IPS DF 4.7 (cell line): ENCODE results near the gene CWF19L2.
"Not testable (repeated sequence)": the region's sequence is repeated elsewhere in the genome, so short reads cannot be mapped to it uniquely, and the experiment has no call there.

Experiments used
- DNase-seq: peaks from one replicate; pipeline ENCODE4 v3.0.0-alpha.2; 2013; ENCODE audit warnings: low spot score; ENCODE audit errors: extremely low read depth

The CWF19L2 gene

DNA sequence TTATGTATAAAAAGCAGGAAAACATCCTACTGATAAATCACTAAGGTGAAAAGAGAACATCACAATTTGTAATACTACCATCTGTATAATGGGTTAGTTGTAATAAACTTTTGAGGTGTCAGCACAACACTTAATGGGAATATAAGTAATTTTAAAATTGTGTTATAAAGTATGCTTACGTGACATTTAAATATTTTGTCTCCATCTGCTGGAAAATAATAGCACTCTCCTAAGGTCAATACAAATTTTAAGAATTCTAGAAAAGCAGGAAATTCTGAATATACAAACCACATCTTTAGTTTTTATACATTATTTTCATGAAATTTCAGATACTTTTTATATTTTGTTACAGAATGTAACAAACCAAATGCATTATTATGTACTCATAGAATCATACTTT, 19.5 kb downstream of the CWF19L2 start:
- DNase-seq = no peak

DNA sequence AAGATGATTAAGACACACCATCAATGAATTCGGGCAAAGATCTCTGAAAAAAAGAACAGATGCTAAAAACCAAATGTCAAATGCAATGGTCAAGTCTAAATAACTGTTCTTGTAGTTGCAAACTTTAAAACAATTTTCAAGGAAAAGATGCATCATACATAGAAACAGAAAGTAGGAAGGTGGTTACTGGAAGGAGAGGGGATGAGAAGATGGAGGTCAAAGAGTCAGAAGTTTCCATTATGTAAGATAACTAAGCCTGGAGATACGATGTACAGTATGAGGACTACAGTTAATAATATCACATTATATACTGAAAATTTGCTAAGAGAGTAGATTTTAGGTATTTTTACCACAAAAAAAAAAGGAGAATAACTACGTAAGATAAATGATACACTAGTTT, 27.1 kb downstream of the CWF19L2 start:
- DNase-seq = no peak

DNA sequence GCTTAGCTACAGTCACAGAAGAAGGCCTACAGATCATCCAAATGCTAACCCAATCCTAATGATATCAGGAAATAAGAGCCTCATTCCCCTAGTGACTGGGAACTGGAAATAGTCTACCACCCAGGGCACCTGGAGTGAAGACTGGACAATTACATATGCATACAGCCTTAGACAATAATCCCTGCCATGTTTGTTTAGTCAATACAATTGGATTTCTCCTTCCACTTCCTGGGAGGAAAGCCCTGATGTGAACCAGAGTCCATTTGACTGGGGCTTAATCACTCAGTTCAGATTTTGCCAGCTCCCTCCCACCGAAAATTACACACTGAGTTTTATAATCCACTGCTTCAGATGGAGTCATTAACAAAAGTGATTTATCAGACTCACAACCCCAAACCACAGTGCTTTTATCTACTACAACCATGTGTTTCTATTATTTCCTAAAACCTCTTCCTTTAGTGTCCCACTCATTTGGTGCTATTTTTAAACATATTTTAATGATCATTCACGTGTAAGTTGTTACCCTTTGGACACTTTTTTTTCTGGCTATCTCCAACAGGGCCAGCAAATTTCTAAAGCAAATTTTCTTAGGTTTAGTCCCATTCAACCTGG, 29.9 kb downstream of the CWF19L2 start:
- no peak for DNase-seq

DNA sequence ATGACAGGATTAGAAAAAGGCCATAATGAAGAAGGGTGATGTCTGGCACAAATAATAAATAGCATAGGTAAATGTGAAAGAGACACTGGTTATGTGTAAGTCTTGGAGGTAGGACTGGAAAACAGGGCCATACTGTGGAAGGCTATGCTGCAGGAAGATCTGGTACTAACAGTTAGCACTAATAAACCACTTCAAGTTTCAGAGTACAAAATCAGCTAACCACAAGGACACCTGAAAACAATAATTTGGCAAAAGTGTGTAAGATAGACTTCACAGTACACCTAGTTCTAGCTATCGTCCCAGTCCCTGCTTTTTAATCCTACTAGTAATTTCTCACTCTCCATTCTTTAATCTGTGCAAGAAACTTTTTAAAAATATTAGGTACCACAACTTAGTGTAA, 44.3 kb downstream of the CWF19L2 start:
- DNase-seq = no peak

DNA sequence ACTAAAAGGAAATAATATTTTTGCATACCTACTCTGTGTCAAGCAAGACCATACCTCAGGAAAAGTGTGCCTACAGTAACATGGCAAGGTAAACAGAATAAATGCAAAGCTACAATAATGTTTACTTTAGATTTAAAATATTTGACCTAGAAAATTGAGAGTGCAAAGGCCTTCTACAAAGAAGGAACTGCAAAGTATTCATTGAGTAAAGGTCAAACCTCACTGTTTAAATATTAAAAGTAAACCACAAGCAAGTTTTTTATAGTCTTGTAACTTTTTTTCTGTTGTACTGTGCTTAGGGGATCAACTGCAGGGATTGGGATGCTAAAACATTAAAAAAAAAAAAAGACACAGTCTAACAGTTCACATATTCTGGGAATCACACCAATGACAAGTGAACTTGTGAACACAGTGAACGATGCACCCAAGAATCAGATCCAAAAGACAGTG, 48.8 kb downstream of the CWF19L2 start:
- DNase-seq = no peak

DNA sequence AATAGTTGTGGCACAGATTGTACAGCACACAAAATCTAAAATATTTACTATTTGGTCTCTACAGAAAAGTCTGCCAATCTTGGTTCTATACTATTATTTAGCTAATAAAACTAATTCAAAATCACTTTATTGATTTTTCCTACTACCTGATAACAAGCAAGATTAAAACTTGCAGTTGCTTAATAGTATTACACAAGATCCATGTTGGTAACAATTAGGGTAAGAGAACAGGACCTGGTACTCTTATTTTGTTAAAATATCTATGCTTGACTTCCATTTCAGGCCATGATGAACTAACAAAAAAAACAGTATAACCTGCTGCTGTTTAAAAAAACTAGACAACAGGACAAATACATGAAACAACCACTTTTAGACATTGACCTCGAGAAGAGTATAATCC, 52.4 kb downstream of the CWF19L2 start:
- no peak for DNase-seq

DNA sequence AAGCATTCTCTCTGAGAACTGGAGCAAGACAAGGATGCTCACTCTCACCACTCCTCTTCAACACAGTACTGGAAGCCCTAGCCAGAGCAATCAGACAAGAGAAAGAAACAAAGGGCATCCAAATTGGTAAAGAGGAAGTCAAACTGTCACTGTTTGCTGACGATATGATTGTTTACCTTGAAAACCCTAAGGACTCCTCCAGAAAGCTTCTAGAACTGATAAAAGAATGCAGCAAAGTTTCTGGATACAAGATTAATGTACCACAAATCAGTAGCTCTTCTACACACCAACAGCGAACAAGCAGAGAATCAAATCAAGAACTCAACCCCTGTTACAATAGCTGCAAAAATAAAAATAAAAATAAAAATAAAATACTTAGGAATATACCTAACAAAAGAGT, 56.5 kb downstream of the CWF19L2 start:
- not testable (repeated sequence) for DNase-seq

DNA sequence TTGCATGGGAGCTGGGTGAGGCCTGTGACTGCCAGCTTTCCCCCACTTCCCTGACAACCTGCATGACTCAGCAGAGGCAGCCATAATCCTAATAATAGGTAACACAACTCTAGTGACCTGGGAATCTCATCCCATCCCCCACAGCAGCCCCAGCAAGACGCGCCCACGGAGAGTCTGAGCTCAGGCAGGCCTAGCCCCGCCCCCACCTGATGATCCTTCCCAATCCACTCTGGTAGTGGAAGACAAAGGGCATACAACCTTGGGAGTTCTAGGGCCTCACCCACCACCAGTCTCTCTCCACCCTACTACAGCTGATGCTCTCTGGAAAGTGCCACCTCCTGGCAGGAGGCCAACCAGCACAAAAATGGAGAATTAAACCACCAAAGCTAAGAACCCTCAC, 60.3 kb downstream of the CWF19L2 start:
- DNase-seq = peak; percentile 5

DNA sequence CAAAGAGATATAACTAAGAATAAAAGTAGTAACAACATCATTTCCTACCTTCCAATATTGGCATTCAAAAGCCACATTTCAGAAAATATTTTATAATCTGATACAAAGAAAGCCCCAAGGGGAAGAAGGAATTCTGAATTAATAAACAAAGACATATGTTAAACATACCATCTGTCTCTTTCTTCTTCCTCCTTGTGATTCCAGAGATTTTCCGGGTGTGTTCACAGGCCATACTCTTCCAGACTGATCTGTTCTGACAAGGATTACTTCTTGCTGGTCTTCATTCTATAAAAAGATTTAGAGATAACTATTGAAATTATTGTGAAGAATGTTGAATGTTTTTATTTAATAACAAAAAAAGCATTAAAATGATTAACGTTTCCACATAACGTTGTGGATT, 65.0 kb downstream of the CWF19L2 start:
- DNase-seq = no peak

DNA sequence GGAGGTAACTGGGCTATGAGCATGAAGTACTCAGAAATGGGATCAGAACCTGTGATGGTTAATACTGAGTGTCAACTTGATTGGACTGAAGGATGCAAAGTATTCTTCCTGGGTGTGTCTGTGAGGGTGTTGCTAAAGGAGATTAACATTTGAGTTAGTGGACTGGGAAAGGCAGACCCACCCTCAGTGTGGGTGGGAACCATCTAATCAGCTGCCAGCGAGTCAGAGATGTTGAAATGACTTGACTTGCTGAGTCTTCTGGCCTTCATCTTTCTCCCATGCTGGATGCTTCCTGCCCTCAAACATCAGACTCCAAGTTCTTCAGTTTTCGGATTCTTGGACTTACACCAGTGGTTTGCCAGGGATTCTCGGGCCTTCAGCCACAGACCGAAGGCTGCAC, 66.9 kb downstream of the CWF19L2 start:
- not testable (repeated sequence) for DNase-seq

DNA sequence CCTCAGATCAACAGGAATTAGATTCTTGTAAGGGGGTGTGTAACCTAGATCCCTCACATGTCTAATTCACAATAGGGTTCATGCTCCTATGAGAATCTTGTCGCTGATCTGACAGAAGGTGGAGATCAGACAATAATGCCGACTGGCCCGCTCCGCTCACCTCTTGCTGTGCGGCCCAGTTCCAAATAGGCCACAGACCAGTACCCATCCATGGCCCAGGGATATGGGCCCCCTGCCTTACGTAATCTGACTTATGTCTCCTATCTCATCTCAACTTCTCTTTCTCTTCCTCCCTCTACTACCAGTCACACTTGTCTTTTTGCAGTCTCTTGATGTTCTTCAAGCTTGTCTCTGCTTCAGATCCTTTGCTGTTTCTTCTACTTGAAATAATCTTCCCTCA, 70.0 kb downstream of the CWF19L2 start:
- DNase-seq = no peak

DNA sequence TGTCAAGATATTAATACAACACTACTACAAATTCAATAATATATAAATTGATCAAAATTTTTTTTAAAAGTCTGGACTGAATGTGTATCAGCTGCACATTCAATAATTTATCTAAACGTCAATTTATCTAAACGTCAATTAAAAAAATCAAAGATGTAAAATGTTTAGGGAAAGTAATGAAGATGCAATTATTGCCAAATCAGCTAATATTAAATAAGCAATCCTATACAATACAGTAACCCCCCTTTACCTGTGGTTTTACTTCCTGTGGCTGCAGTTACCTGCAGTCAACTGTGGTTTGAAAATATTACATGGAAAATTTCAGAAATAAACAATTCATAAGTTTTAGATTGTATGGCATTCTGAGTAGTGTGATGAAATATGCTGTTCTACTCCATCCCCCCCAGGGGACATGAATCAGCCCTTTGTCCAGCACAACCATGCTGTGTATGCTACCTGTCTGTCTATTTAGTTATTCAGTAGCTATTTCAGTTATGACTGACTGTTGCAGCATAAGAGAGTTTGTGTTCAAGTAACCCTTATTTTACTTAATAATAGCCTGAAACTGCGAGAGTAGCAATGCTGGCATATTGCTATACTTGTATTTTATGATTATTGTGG, 72.2 kb downstream of the CWF19L2 start:
- no peak for DNase-seq

DNA sequence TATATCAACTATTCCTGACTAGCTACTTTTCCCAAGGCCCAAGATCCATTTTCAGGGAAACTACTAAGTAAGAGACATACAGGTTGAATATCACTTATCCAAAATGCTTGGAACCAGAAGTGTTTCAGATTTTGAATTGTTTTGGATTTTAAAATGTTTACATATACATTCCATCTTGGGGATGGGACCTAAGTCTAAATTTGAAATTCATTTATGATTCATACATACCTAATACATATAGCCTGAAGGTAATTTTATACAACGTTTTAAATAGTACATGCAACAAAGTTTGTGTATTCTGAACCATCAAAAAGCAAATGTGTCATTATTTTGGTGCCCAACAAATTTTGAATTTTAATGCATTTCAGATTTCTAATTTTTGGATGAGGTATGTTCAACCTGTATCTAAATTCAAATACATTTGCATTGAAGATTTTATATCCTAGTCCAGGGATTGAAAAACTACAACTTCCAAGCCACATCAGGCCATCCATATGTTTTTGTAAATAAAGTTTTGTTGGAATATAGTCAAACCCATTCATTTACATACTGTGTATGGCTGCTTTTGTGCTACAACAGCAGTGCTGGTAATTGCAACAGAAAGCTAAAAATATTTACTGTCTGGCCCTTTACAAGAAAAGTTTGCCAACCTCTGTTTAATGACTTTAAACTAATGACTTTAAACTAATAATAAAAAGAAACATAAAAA, 73.3 kb downstream of the CWF19L2 start:
- DNase-seq = no peak

DNA sequence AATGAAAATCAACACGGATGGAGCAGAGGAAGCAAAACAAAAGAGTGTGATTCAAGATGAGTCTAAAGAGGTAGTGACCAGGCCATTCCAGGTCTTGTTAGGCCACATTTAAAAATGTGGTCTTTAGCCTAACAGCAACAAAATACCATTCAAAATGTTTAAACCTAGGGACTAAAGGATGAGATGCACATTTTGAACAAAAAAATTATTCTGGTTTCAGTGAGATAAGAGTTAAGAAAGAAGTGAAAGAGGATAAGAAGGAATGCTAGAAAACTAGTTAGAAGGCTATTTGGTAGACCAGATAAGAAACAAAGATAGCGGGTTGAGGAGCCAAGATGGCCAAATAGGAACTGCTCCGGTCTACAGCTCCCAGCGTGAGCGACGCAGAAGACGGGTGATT, 85.2 kb downstream of the CWF19L2 start:
- DNase-seq = no peak

DNA sequence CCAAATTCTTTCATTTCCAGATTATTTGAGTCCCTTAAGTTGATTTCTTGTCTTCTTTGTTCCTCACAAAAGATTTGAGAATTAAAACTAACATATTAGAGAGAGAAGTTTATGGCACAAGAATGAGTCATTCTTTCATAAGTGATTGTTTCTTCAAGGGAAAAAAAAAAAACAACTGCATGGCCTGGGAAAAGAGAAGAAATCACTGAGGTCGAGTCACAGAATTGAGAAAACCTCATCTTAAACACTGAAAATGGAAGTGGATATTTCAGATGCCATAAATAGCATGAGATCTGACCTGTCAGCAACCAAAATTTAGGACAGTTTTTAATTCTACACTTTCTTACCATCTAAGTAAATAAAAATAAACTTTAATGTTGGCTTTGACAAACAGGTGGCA, 87.2 kb downstream of the CWF19L2 start:
- DNase-seq = no peak

DNA sequence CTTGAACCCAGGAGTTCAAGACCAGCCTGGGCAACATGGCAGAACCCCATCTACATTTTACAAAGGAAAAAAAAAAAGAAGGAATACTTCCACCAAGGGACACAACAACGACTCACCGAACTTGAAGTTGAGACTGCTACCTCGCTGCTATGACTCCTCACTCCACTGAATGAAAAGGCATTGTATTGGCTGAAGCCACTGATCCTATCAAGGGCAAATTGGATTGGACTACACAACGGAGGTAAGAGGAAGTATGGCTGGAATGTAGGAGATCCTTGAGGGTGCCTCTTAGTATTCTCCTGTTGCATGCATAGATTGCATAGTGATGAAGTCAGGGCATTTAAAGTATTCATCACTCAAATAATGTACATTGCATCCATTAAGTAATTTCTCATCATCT, 97.9 kb downstream of the CWF19L2 start:
- no peak for DNase-seq

DNA sequence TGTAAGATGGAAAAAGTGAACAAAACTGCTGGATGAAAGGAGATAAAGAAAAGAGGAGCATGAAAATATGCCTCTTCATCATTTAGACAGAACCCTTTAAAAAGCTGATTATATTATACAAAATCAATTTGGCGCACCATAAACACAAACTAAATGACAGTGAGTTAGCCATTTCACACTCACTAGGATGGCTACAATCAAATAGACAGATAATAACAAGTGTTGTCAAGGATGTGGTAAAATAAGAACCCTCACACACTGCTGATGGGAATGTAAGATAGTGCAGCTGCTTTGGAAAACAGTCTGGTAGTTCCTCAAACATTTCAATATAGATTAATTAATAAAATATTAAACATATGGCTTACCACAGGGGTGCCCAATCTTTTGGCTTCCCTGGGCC, 99.7 kb downstream of the CWF19L2 start:
- no peak for DNase-seq

DNA sequence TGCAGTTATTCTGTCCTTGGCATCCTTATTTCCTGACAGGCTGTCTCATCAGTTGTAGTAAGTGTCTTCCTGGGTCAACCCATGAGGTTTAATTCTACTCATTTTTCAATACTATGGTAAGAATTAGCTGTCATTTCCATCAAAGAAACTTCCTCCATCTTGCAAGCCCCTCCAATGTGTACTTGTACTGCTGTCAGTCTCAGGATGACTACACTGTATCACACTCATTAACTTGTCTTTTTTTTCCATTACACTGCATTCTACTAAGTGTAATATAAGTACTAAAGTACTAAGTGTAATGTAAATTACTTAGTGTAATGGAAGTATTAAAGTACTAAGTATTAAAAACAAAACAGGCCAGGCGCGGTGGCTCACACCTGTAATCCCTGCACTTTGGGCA, 102.8 kb downstream of the CWF19L2 start:
- no peak for DNase-seq

DNA sequence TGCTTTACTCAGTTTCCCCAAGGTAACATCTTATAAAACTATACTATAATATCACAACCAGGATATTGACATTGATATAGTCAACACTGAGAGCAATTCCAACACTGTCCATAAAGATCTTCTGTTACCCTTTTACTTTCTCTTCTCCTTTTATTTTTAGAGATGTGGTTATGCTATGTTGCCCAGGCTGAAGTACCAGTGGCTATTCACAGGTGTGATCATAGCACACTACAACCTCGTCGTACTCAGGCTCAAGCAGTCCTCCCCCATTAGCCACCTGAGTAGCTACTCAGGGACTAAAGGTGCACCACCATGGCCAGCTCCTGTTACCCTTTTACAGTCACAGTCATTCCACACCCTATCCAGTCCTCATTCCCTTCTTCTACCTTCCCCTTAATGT, 119.7 kb downstream of the CWF19L2 start:
- no peak for DNase-seq

DNA sequence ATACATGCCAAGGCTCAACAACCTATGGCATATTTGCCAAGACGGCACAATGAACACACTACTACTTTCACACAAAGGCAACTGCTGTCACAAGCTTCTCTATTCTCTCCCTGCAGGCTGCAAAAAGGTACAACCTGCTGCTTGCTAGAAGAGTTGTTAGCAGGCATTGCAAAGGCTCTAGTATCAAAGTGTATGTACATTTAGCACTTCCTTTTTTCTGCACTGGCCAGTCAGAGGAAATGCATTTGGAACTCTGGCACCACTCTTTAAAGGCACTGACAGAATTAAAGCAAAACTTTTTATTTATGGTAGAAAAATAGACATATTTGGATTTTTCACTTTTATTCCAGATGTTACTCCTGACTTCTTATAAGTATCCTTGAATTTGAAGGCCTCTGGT, 125.9 kb downstream of the CWF19L2 start:
- DNase-seq = no peak

DNA sequence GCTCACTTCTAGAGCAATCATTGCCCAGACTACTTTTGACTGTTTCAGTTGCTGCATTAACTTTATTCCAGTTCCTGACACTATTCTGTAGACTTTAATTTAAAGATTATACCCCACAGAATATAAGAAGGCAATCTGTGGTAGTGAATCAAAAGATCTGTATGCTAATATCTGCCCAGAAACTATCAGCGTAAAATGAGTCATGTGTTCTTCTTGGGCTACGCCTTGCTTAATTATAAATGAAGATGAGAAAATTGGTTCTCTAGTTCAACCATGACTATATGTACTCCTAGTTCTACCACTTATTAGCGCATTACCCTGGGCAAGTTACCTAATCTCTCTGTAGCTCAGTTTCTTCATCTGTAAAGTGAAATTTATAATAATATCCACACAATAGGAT, 128.5 kb downstream of the CWF19L2 start:
- no peak for DNase-seq

DNA sequence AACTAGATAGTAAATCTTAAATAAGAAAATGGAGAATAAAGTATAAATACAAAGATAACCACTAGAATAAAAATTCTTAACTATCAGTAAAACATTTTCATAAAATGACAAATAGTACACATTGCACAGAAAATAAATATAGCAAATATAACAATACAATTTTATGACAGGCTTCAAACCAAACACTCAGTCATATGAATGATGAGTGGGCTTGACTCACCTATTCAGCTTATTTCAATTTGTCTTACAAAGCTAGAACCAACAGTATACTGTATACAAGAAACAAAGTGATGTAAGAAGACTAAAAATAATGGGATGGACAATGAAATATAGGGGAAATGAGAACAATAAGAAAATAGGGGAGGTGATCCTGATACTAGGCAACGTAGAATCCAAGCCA, 141.2 kb downstream of the CWF19L2 start:
- DNase-seq = no peak

DNA sequence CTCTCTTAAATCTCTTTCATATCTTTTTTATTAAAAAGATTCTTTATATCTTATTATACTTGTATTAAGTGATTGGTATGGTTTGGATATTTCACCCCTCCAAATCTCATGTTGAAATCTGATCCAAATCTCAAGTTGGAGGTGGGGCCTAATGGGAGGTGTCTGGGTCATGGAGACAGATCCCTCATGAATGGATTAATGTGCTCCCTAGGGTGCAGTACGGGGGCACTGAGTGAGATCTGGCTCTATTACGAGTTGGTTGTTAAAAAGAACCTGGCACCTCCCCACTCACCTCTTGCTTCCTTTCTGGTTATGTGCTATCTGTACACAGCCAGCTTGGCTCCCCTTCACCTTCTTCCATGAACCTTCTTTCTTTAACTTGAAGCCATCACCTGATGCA, 149.6 kb downstream of the CWF19L2 start:
- no peak for DNase-seq
